Left renal cortex interstitium (tissue), 4 donors: ENCODE measurements around the gene AHNAK. TPM values are rescaled to one million over a fixed set of nuclear protein-coding genes. Genes with fewer than 3 reads are reported as not detected.
"Not testable (repeated sequence)": the region's sequence is repeated elsewhere in the genome, so short reads cannot be mapped to it uniquely, and the experiment has no call there.

Source experiments
- DNase-seq, 4 donors: peaks; one replicate each; pipeline ENCODE4 v3.0.0-alpha.2; 2013; ENCODE audit warnings: low read depth in 4 of 4, low spot score in 2 of 4, missing footprints in 1 of 4
- polyA plus RNA-seq, 4 donors: library from polyadenylated mRNA; unstranded; fragments of 120-200 nt; gene quantifications; one replicate each; pipeline ENCODE4 v1.2.1, GENCODE V29; 2013; ENCODE audit not compliant: insufficient read length in 4 of 4

The AHNAK gene
- polyA plus RNA-seq, 4 donors: 182 to 215 (median 196) TPM

DNA sequence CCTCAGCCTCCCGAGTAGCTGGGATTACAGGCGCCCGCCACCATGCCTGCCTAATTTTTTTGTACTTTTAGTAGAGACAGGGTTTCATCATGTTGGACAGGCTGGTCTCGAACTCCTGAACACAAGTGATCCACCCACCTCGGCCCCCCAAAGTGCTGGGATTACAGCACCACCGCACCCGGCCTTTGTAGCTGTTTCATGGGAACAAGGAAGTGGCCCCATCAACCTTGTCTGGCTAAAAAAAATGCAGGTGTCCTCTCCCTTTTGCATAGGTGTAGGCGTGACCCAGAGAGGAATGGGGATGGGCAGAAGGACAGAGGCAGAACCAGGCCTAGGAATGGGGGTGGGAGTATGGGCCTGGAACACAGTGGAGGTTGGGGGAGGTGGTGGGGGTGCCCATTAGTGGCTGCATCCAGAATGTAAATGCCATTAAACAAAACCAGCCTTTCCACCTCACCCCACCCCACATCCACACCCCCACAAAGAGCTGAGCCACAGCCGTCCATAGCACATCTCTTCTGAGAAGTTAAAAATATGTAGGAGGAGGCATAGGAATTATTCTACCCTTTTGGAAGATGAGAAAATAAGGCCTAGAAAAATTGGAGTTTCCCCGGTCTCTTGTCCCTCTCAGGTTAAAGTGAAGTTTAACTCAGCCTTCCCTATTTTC lies 150.6 kb downstream of the AHNAK start:
- DNase-seq: no peak

DNA sequence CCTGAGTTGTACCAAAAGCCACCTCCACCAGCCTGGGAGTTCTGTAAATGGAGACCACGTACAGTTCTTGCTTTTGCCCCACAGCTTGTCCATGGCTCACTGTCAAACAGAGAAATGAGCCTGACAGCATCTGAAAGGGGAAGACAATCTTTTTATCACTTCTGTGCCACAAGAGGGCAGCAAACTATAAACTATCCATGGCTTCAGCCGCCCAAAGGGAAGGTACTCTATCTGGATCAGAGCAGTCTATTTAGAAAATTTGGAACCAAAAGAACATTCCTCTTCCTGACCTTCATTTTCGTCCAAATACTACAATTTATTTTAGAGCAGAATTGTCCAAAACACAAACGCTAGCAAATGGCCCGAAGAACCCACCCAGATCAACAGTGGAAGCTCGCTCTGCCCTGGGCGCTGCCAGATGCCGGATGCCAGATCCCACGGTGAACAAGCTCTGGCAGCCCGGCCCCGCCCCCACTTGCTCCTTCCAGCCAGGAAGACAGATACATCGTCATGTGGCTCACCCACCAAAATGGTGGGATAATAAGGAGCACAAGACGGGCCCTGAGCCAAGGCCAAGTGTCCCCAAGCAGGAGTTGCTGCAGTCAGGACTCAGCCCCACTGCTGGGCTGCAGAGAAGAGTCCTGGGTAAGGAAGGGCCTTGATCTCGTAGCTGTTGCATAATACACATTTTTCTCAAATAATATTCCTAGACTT lies 151.6 kb downstream of the AHNAK start:
- DNase-seq: peak; percentile 57 to 82 (median 78)

DNA sequence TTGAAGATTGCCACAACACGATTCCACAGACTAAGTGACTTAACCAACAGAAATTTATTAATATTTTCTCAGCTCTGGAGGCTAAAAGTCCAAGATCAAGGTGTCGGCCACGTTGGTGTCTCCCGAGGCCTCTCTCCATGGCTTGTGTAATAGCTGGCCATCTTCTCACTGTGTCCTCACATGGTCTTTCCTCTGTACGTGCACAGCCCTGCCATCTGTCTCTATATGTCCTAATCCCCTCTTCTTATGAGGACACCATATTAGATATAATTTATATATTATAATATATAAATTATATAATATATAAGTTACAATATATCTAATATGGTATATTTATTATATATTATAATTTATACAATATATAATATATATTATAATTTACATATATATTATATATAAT lies 152.9 kb downstream of the AHNAK start:
- no peak for DNase-seq

DNA sequence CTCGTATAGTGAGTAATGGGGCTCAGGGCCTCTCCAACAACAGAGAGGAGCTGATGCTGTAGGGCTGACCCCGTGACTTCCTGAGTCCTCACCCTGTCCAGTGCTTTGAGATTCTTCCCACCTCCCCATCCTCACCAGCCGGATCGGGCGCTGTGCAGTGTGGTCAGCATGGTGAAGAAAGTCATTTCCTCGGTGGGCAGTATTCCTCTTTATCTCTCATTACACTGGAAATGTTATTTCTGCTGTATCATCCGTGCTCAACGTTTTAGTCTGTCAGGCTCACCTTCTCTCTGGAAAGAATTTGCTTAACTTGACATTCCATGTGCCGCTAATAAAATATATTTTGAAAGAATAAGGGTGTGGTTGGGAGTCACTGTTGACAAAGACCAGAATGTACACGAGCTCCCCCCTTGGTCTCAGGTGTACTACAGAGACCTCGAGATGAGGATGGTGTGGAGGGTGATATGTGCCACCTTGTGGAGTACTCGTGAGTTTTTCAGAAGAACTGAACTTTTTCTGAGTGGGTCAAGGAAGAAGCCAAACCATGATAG lies 153.5 kb downstream of the AHNAK start:
- no peak for DNase-seq

GRCh38 chr11:62392506-62392905 lies 154.1 kb downstream of the AHNAK start:
- no peak for DNase-seq

DNA sequence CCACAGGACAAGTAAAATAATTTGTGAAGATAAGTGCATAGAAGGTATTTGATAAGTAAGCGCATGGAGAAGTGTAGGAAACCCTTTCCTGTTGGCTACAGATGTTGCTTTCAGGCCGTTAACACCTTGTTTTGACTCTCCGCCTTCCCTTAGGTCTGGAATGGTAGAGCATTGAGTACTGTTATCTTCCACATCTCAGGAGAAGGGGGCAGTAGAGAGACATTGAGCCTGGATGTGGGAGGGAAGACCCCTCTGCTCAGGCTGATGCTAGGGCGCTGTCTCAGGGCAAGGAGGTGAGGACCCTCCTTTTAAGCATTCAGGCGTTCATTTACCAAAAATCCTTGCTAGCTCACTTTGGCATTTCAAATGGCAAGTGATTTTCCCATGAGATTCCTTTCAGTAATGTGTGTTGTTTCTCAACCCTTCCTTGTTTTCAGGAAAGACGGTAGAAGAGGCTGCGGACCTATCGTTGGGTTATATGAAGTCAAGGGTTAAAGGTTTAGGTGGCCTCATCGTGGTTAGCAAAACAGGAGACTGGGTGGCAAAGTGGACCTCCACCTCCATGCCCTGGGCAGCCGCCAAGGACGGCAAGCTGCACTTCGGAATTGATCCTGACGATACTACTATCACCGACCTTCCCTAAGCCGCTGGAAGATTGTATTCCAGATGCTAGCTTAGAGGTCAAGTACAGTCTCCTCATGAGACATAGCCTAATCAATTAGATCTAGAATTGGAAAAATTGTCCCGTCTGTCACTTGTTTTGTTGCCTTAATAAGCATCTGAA lies 154.8 kb downstream of the AHNAK start:
- no peak for DNase-seq

GRCh38 chr11:62390722-62391121 lies 155.9 kb downstream of the AHNAK start:
- no peak for DNase-seq

GRCh38 chr11:62390237-62390636 lies 156.4 kb downstream of the AHNAK start:
- no peak for DNase-seq

DNA sequence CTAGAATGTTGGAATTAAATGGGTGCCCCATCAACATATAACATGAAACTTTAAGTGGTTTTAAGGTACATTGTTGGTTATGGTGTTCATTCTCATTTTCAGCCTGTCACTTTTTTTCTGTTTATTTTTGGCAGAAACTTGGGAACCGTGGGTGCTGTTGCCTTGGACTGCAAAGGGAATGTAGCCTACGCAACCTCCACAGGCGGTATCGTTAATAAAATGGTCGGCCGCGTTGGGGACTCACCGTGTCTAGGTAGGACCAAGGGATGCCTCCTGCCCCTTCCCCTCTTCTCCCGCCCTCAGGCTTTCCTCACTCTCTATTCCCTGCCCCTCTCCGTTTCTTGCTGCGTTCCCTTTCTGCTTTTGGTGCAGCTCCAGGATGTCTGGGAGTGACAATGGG lies 157.6 kb downstream of the AHNAK start:
- DNase-seq: no peak

DNA sequence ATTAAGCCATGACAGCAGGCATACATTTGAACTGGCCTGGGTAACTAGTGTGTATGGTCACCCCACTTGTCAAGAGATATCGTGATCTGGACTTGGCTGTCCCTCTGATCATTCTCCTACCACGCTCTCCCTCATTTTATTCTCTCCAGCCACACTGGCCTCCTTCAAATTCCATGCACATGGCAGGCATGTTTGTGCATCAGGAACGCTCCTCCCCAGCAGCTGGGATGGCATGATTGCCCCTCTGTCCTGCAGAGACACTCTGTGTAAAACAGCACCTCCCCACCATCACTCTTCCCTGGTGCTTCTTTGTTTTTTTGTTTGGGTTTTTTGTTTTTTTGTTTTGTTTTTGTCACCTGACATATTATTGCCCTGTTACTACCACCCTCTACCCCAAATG lies 159.2 kb downstream of the AHNAK start:
- no peak for DNase-seq

- DNase-seq: not testable (repeated sequence)
These were observed 160.5 kb downstream of the AHNAK start for GRCh38 chr11:62386083-62386482.

DNA sequence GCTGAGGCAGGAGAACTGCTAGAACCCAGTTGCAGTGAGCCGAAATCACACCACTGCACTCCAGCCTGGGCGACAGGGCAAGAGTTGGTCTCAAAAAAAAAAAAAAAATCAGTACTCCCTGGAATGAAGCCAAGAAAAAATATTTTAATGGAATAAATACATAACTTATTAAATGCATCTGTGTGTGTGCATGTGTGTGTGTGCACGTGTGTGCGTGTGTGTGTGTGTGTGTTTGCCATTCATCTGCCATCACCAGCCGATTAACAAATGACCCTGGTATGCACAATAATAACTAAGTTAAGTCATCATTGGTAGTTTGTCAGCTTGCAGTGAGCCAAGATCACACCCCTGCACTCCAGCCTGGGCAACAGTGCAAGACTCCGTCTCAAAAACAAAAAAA lies 162.8 kb downstream of the AHNAK start:
- DNase-seq: no peak

Other genes with a start within 250 kb of the AHNAK start
- not detected for gene SCGB1D4, start 247.7 kb downstream of the AHNAK start, polyA plus RNA-seq
- gene ASRGL1, start 209.4 kb downstream of the AHNAK start, polyA plus RNA-seq: 10 to 100 TPM; 43.2 to 74.6 (median 55.0) TPM
- gene SCGB1A1, start 127.8 kb downstream of the AHNAK start, polyA plus RNA-seq: not detected
- gene EEF1G, start 27.1 kb upstream of the AHNAK start, polyA plus RNA-seq: 1,000 to 10,000 TPM; 2,022 to 2,343 (median 2,282) TPM
- gene TUT1, start 44.7 kb upstream of the AHNAK start, polyA plus RNA-seq: 10 to 100 TPM; 19.7 to 28.5 (median 22.7) TPM
- 10 to 100 TPM; 86.4 to 99.3 (median 90.3) TPM for gene MTA2, start 55.1 kb upstream of the AHNAK start, polyA plus RNA-seq
- gene EML3, start 66.0 kb upstream of the AHNAK start, polyA plus RNA-seq: 10 to 100 TPM; 25.9 to 46.8 (median 41.2) TPM
- 1 to 10 TPM; 2.8 to 4.8 (median 4.0) TPM for gene ROM1, start 66.5 kb upstream of the AHNAK start, polyA plus RNA-seq
- gene B3GAT3, start 75.2 kb upstream of the AHNAK start, polyA plus RNA-seq: 10 to 100 TPM; 21.3 to 44.9 (median 41.3) TPM
- 100 to 1,000 TPM; 373 to 393 (median 382) TPM for gene GANAB, start 99.8 kb upstream of the AHNAK start, polyA plus RNA-seq
- gene INTS5, start 106.5 kb upstream of the AHNAK start, polyA plus RNA-seq: 10 to 100 TPM; 18.3 to 23.9 (median 21.8) TPM
- gene C11orf98, start 118.4 kb upstream of the AHNAK start, polyA plus RNA-seq: 10 to 100 TPM; 49.4 to 63.8 (median 57.8) TPM
- gene CSKMT, start 118.5 kb upstream of the AHNAK start, polyA plus RNA-seq: 1 to 10 TPM; 3.9 to 8.9 (median 6.2) TPM
- 10 to 100 TPM in 2 of 4 donors, 1 to 10 TPM in 2; 7.7 to 13.9 (median 11.1) TPM for gene UQCC3, start 124.9 kb upstream of the AHNAK start, polyA plus RNA-seq
- 10 to 100 TPM in 1 of 4 donors, 1 to 10 TPM in 3; 5.3 to 12.9 (median 9.0) TPM for gene LBHD1, start 125.5 kb upstream of the AHNAK start, polyA plus RNA-seq
- 100 to 1,000 TPM; 151 to 187 (median 174) TPM for gene UBXN1, start 132.3 kb upstream of the AHNAK start, polyA plus RNA-seq
- gene LRRN4CL, start 142.7 kb upstream of the AHNAK start, polyA plus RNA-seq: 1 to 10 TPM in 3 of 4 donors, under 1 TPM in 1; 0.99 to 1.3 (median 1.1) TPM
- gene BSCL2, start 160.6 kb upstream of the AHNAK start, polyA plus RNA-seq: 10 to 100 TPM; 64.2 to 81.1 (median 72.0) TPM
- 1 to 10 TPM; 1.4 to 3.8 (median 2.4) TPM for gene GNG3, start 160.9 kb upstream of the AHNAK start, polyA plus RNA-seq
- 10 to 100 TPM; 75.9 to 91.8 (median 81.6) TPM for gene HNRNPUL2, start 180.7 kb upstream of the AHNAK start, polyA plus RNA-seq
- 10 to 100 TPM; 35.7 to 47.7 (median 42.8) TPM for gene TTC9C, start 181.7 kb upstream of the AHNAK start, polyA plus RNA-seq
- 1 to 10 TPM; 8.0 to 9.6 (median 8.5) TPM for gene ZBTB3, start 207.4 kb upstream of the AHNAK start, polyA plus RNA-seq
- 100 to 1,000 TPM; 132 to 173 (median 146) TPM for gene POLR2G, start 214.8 kb upstream of the AHNAK start, polyA plus RNA-seq
- gene TAF6L, start 224.6 kb upstream of the AHNAK start, polyA plus RNA-seq: 10 to 100 TPM; 27.5 to 40.2 (median 37.2) TPM
- gene TMEM179B, start 240.6 kb upstream of the AHNAK start, polyA plus RNA-seq: 10 to 100 TPM; 65.7 to 71.3 (median 67.2) TPM
- 10 to 100 TPM; 25.2 to 36.2 (median 29.6) TPM for gene TMEM223, start 245.2 kb upstream of the AHNAK start, polyA plus RNA-seq